ENCODE data around the gene SRR. TPM values are rescaled to one million over a fixed set of nuclear protein-coding genes. Genes with fewer than 3 reads are reported as not detected.
"Not testable (repeated sequence)": the region's sequence is repeated elsewhere in the genome, so short reads cannot be mapped to it uniquely, and the experiment has no call there.

SRR gene
- total RNA-seq = 10 to 100 TPM; 19.8 to 21.3 TPM

- H3K27me3 Mint-ChIP-seq = no peaks in the 10 kb centered on the region
- ATAC-seq (peak; percentile 94 to 97), DNase-seq (ENCODE audit: low spot score) (peak; percentile 92)
- peaks cover 22% of the 10 kb centered on the region for H3K36me3 Mint-ChIP-seq
- peaks cover 39 to 42% of the 10 kb centered on the region in 2 donors for H3K4me1 Mint-ChIP-seq (ENCODE audit: low read depth in 2 of 2)
- H3K9me3 Mint-ChIP-seq = no peaks in the 10 kb centered on the region
- peak within 1 kb of the TSS; percentile 46 to 78 for H3K27ac Mint-ChIP-seq
- H3K4me3 Mint-ChIP-seq = peak within 1 kb of the TSS; percentile 86
Observed at GRCh38 chr17:2303204-2304188, at the start of gene SRR, which contains the start of gene SMG6. TSS of gene SRR (plus strand) at chr17:2303950. CDS start at chr17:2315561, 11,611 bp downstream. TSS of gene SMG6 (minus strand) at chr17:2303785. CDS start at chr17:2303720, 65 bp downstream.

- not testable (repeated sequence) for ATAC-seq; H3K9me3 Mint-ChIP-seq; H3K27me3 Mint-ChIP-seq; DNase-seq (ENCODE audit: low spot score)
- H3K4me1 Mint-ChIP-seq (ENCODE audit: low read depth in 2 of 2) = peaks cover 61 to 65% of the 10 kb centered on the region in 2 donors
- H3K36me3 Mint-ChIP-seq = peaks cover 18% of the 10 kb centered on the region
- H3K4me3 Mint-ChIP-seq = peak overlapping the region; percentile 84
- peak overlapping the region; percentile 92 for H3K27ac Mint-ChIP-seq
Observed at GRCh38 chr17:2258830-2259229, 44.9 kb upstream of the SRR start.

GRCh38 chr17:2259769-2260536 lies 43.8 kb upstream of the SRR start:
- Mint-ChIP-seq H3K36me3 (peaks cover 17% of the 10 kb centered on the region), H3K9me3 (peaks cover 3% of the 10 kb centered on the region), H3K27ac (peak overlapping the region; percentile 92), H3K4me3 (peak overlapping the region; percentile 84), H3K27me3 (no peaks in the 10 kb centered on the region), H3K4me1 (ENCODE audit: low read depth in 2 of 2) (peaks cover 63 to 64% of the 10 kb centered on the region in 2 donors)
- DNase-seq (ENCODE audit: low spot score) (peak; percentile 89), ATAC-seq (peak; percentile 95 to 96)

GRCh38 chr17:2262135-2262587 lies 41.6 kb upstream of the SRR start:
- no peak for DNase-seq (ENCODE audit: low spot score)
- Mint-ChIP-seq H3K4me1 (ENCODE audit: low read depth in 2 of 2) (peaks cover 79 to 83% of the 10 kb centered on the region in 2 donors), H3K36me3 (peaks cover 16% of the 10 kb centered on the region), H3K27ac (peak overlapping the region; percentile 95 to 97), H3K27me3 (no peaks in the 10 kb centered on the region), H3K4me3 (peak overlapping the region; percentile 49), H3K9me3 (peaks cover 3% of the 10 kb centered on the region)
- ATAC-seq = no peak

GRCh38 chr17:2263183-2264066 lies 40.3 kb upstream of the SRR start:
- Mint-ChIP-seq H3K27ac (peak overlapping the region; percentile 95 to 97), H3K27me3 (no peaks in the 10 kb centered on the region), H3K4me3 (peak overlapping the region; percentile 90), H3K4me1 (ENCODE audit: low read depth in 2 of 2) (peaks cover 80 to 86% of the 10 kb centered on the region in 2 donors), H3K9me3 (peaks cover 3% of the 10 kb centered on the region), H3K36me3 (peaks cover 16% of the 10 kb centered on the region)
- DNase-seq (ENCODE audit: low spot score) (no peak), ATAC-seq (no peak)

- no peaks in the 10 kb centered on the region for H3K27me3 Mint-ChIP-seq
- H3K4me3 Mint-ChIP-seq = peak overlapping the region; percentile 90
- DNase-seq (ENCODE audit: low spot score) (no peak), ATAC-seq (no peak)
- peaks cover 74 to 79% of the 10 kb centered on the region in 2 donors for H3K4me1 Mint-ChIP-seq (ENCODE audit: low read depth in 2 of 2)
- H3K36me3 Mint-ChIP-seq = peaks cover 16% of the 10 kb centered on the region
- peak overlapping the region; percentile 95 to 97 for H3K27ac Mint-ChIP-seq
- H3K9me3 Mint-ChIP-seq = peaks cover 3% of the 10 kb centered on the region
Observed at GRCh38 chr17:2264067-2264860, 39.5 kb upstream of the SRR start.

- Mint-ChIP-seq H3K27ac (peak overlapping the region; percentile 95 to 97), H3K36me3 (peaks cover 22% of the 10 kb centered on the region), H3K4me3 (peak overlapping the region; percentile 90), H3K4me1 (ENCODE audit: low read depth in 2 of 2) (peaks cover 69 to 75% of the 10 kb centered on the region in 2 donors)
- not testable (repeated sequence) for H3K27me3 Mint-ChIP-seq; ATAC-seq; H3K9me3 Mint-ChIP-seq; DNase-seq (ENCODE audit: low spot score)
Observed at GRCh38 chr17:2265166-2265565, 38.6 kb upstream of the SRR start.

GRCh38 chr17:2266045-2266864 lies 37.5 kb upstream of the SRR start:
- peaks cover 22% of the 10 kb centered on the region for H3K36me3 Mint-ChIP-seq
- ATAC-seq (peak; percentile 92), DNase-seq (ENCODE audit: low spot score) (peak; percentile 94)
- peaks cover 3% of the 10 kb centered on the region for H3K9me3 Mint-ChIP-seq
- H3K4me1 Mint-ChIP-seq (ENCODE audit: low read depth in 2 of 2) = peaks cover 69 to 77% of the 10 kb centered on the region in 2 donors
- peak overlapping the region; percentile 90 for H3K4me3 Mint-ChIP-seq
- peak overlapping the region; percentile 95 to 97 for H3K27ac Mint-ChIP-seq
- no peaks in the 10 kb centered on the region for H3K27me3 Mint-ChIP-seq

GRCh38 chr17:2266865-2267228 lies 36.9 kb upstream of the SRR start:
- peak overlapping the region; percentile 90 for H3K4me3 Mint-ChIP-seq
- peaks cover 66 to 74% of the 10 kb centered on the region in 2 donors for H3K4me1 Mint-ChIP-seq (ENCODE audit: low read depth in 2 of 2)
- DNase-seq (ENCODE audit: low spot score) (no peak), ATAC-seq (no peak)
- H3K9me3 Mint-ChIP-seq = peaks cover 3% of the 10 kb centered on the region
- peaks cover 18% of the 10 kb centered on the region for H3K36me3 Mint-ChIP-seq
- peak overlapping the region; percentile 95 to 97 for H3K27ac Mint-ChIP-seq
- H3K27me3 Mint-ChIP-seq = no peaks in the 10 kb centered on the region

- H3K27ac Mint-ChIP-seq = peak overlapping the region; percentile 95 to 97
- no peak for DNase-seq (ENCODE audit: low spot score)
- no peak for ATAC-seq
- peaks cover 66 to 75% of the 10 kb centered on the region in 2 donors for H3K4me1 Mint-ChIP-seq (ENCODE audit: low read depth in 2 of 2)
- H3K4me3 Mint-ChIP-seq = peak overlapping the region; percentile 90
- peaks cover 20% of the 10 kb centered on the region for H3K36me3 Mint-ChIP-seq
- no peaks in the 10 kb centered on the region for H3K27me3 Mint-ChIP-seq
- H3K9me3 Mint-ChIP-seq = peaks cover 3% of the 10 kb centered on the region
Observed at GRCh38 chr17:2267354-2267753, 36.4 kb upstream of the SRR start.

GRCh38 chr17:2271985-2272702 lies 31.6 kb upstream of the SRR start:
- ATAC-seq = peak; percentile 52 to 81

More at GRCh38 chr17:2271985-2272702, 31.6 kb upstream of the SRR start:
- peak overlapping the region; percentile 86 for H3K4me3 Mint-ChIP-seq
- H3K27me3 Mint-ChIP-seq = no peaks in the 10 kb centered on the region
- no peak for DNase-seq (ENCODE audit: low spot score)
- peaks cover 16% of the 10 kb centered on the region for H3K36me3 Mint-ChIP-seq
- H3K4me1 Mint-ChIP-seq (ENCODE audit: low read depth in 2 of 2) = peaks cover 47 to 56% of the 10 kb centered on the region in 2 donors
- peak overlapping the region; percentile 54 to 82 for H3K27ac Mint-ChIP-seq
- H3K9me3 Mint-ChIP-seq = no peaks in the 10 kb centered on the region
